OCI-LY1 (cell line): Measurements from ENCODE around the gene PLXNA2.

Experiments used
- H2AFZ ChIP-seq: fragments of 200-600 bp; sonication (generic), shearing (Covaris generic); 2 replicates; pipeline ENCODE4 v1.6.0; 2014; ENCODE audit warnings: antibody characterized with exemption, mild to moderate bottlenecking, low read length
- H3F3A ChIP-seq: fragments of 200-600 bp; sonication (generic), shearing (Covaris generic); 2 replicates; pipeline ENCODE4 v1.6.0; 2014; ENCODE audit warnings: mild to moderate bottlenecking, antibody characterized with exemption, low read length, moderate library complexity; ENCODE audit not compliant: insufficient read depth
- H3K27ac ChIP-seq: fragments of 200-600 bp; sonication (generic); 2 replicates; pipeline ENCODE4 v1.5.1; 2014; ENCODE audit warnings: low read length, mixed run types, mild to moderate bottlenecking, low read depth; ENCODE audit not compliant: poor library complexity, severe bottlenecking
- H3K27me3 ChIP-seq: fragments of 200-600 bp; sonication (generic); 2 replicates; pipeline ENCODE4 v1.6.0; 2014; ENCODE audit warnings: antibody characterized with exemption, mild to moderate bottlenecking, low read length, moderate library complexity; ENCODE audit not compliant: insufficient read depth
- H3K36me3 ChIP-seq: fragments of 200-600 bp; sonication (generic); 2 replicates; pipeline ENCODE4 v1.6.1; 2014; ENCODE audit warnings: mild to moderate bottlenecking, antibody characterized with exemption, low read length, moderate library complexity, mixed read lengths; ENCODE audit not compliant: insufficient read depth
- H3K4me1 ChIP-seq: fragments of 200-600 bp; sonication (generic); 2 replicates; pipeline ENCODE4 v1.5.1; 2014; ENCODE audit warnings: mild to moderate bottlenecking, low read length, moderate library complexity; ENCODE audit not compliant: insufficient read depth, severe bottlenecking
- H3K4me2 ChIP-seq: fragments of 200-600 bp; sonication (generic), shearing (Covaris generic); 2 replicates; pipeline ENCODE4 v1.6.1; 2014; ENCODE audit warnings: low read length
- H3K4me3 ChIP-seq: fragments of 200-600 bp; sonication (generic); 2 replicates; pipeline ENCODE4 v1.5.1; 2014; ENCODE audit warnings: low read length, low read depth, mild to moderate bottlenecking, mixed read lengths; ENCODE audit not compliant: poor library complexity, severe bottlenecking
- H3K79me2 ChIP-seq: fragments of 200-600 bp; shearing (Covaris generic); 2 replicates; pipeline ENCODE4 v1.6.1; 2016; ENCODE audit warnings: mixed run types, low read length, mixed read lengths; ENCODE audit not compliant: insufficient read depth
- H3K9ac ChIP-seq: fragments of 200-600 bp; sonication (generic), shearing (Covaris generic); 2 replicates; pipeline ENCODE4 v1.6.1; 2014; ENCODE audit warnings: mild to moderate bottlenecking, low read length, mixed read lengths
- H3K9me2 ChIP-seq: fragments of 200-600 bp; sonication (generic), shearing (Covaris generic); 2 replicates; pipeline ENCODE4 v1.6.1; 2014; ENCODE audit warnings: low read depth, mild to moderate bottlenecking, low read length, mixed read lengths
- H3K9me3 ChIP-seq: fragments of 200-600 bp; shearing (Covaris generic); 2 replicates; pipeline ENCODE4 v1.6.1; 2014; ENCODE audit warnings: low read length, mixed read lengths
- H4K20me1 ChIP-seq: fragments of 200-600 bp; sonication (generic), shearing (Covaris generic); 2 replicates; pipeline ENCODE4 v1.6.0; 2016; ENCODE audit warnings: mild to moderate bottlenecking, low read length; ENCODE audit not compliant: insufficient read depth
- CTCF ChIP-seq: fragments of 200-600 bp; sonication (generic), shearing (Covaris generic); IDR thresholded peaks from 2 replicates; pipeline ENCODE4 v1.5.1; 2017; ENCODE audit warnings: mild to moderate bottlenecking, antibody characterized with exemption, low read length, moderate library complexity, mixed read lengths
- EZH2 ChIP-seq: fragments of 200-600 bp; sonication (generic), shearing (Covaris generic); IDR thresholded peaks from 2 replicates; pipeline ENCODE4 v1.8.0; 2017; ENCODE audit warnings: borderline replicate concordance, mixed run types, mild to moderate bottlenecking, antibody characterized with exemption, low read length, moderate library complexity, mixed read lengths

The PLXNA2 gene

GRCh38 chr1:208172423-208173145 is 71.6 kb downstream of the PLXNA2 start:
- no peaks in the 10 kb centered on the region for H3K79me2 ChIP-seq
- no peak overlapping the region for H3K4me3 ChIP-seq
- H3F3A ChIP-seq: no peaks in the 10 kb centered on the region
- no peak overlapping the region for H2AFZ ChIP-seq
- TF ChIP-seq CTCF (no peak), EZH2 (no peak)
- no peaks in the 10 kb centered on the region for H4K20me1 ChIP-seq
- H3K36me3 ChIP-seq: no peaks in the 10 kb centered on the region
- H3K9me2 ChIP-seq: no peaks in the 10 kb centered on the region
- no peak overlapping the region for H3K4me2 ChIP-seq
- no peak overlapping the region for H3K27ac ChIP-seq
- H3K9me3 ChIP-seq: no peaks in the 10 kb centered on the region
- H3K4me1 ChIP-seq: no peaks in the 10 kb centered on the region
- 0 out of 2 replicates have a peak, but pooled peaks cover 4% of the 10 kb centered on the region for H3K27me3 ChIP-seq
- H3K9ac ChIP-seq: no peak overlapping the region

- TF ChIP-seq CTCF (no peak), EZH2 (no peak)
- Histone ChIP-seq H3K9ac (no peak overlapping the region), H3K4me1 (no peaks in the 10 kb centered on the region), H3K79me2 (no peaks in the 10 kb centered on the region), H3K27ac (no peak overlapping the region), H3K9me3 (no peaks in the 10 kb centered on the region), H3K27me3 (0 out of 2 replicates have a peak, but pooled peaks cover 4% of the 10 kb centered on the region), H3F3A (no peaks in the 10 kb centered on the region), H3K36me3 (no peaks in the 10 kb centered on the region), H3K9me2 (no peaks in the 10 kb centered on the region), H4K20me1 (no peaks in the 10 kb centered on the region), H3K4me2 (no peak overlapping the region), H2AFZ (no peak overlapping the region), H3K4me3 (no peak overlapping the region)
These were observed 72.4 kb downstream of the PLXNA2 start for GRCh38 chr1:208171616-208172422.

- H3K4me3 ChIP-seq: no peak overlapping the region
- H4K20me1 ChIP-seq: no peaks in the 10 kb centered on the region
- no peaks in the 10 kb centered on the region for H3K9me3 ChIP-seq
- H3K27ac ChIP-seq: no peak overlapping the region
- no peak overlapping the region for H2AFZ ChIP-seq
- H3K9me2 ChIP-seq: no peaks in the 10 kb centered on the region
- H3F3A ChIP-seq: no peaks in the 10 kb centered on the region
- no peaks in the 10 kb centered on the region for H3K79me2 ChIP-seq
- H3K9ac ChIP-seq: no peak overlapping the region
- no peak overlapping the region for H3K4me2 ChIP-seq
- H3K27me3 ChIP-seq: 0 out of 2 replicates have a peak, but pooled peaks cover 4% of the 10 kb centered on the region
- H3K36me3 ChIP-seq: no peaks in the 10 kb centered on the region
- no peaks in the 10 kb centered on the region for H3K4me1 ChIP-seq
- no peak for TF ChIP-seq EZH2
- no peak for TF ChIP-seq CTCF
These were observed 73.9 kb downstream of the PLXNA2 start for GRCh38 chr1:208170252-208170651.
